GM21515 (cell line): ENCODE measurements around the gene RASAL3.

Source experiments
- ATAC-seq: cut with Tn5 transposase; IDR thresholded peaks from one replicate; pipeline ENCODE4 v1.9.1; 2021; ENCODE audit not compliant: unreplicated experiment

RASAL3 gene

DNA sequence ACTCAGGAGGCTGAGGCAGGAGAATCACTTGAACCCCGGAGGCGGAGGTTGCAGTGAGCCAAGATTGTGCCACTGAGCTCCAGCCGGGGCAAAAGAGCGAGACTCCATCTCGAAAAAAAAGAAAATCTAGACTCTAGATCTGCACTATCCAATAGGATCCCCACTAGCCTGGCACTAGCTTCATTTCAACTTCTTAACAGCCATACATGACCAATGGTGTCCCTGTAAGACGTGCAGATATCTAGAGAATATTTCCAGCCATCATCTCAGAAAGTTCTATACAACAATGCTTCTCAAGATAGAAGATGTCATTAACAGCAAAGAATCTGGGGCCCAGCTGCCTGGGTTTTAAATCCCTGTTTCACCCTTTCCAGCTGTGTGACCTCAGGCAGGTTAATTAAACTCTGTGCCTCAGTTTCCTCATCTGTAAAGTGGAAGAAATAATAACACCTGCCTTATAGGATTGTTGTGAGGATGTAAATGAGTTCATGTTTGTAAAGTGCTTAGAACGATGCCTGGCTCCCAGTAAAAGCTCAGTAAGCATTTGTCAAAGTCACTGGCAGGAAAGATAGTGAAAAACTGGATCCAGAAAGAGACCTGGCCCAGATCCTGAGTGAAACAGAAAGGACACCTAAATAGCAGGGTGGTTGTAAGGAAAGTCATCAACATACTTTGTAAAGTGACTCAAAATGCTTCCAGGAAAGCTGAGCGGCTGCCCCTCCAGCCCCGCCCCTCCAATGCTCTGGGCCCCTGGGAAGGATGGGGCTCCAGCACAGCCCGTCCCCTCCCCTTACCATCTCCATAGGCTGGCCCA is 28.1 kb downstream of the RASAL3 start:
- ATAC-seq, result no peak

DNA sequence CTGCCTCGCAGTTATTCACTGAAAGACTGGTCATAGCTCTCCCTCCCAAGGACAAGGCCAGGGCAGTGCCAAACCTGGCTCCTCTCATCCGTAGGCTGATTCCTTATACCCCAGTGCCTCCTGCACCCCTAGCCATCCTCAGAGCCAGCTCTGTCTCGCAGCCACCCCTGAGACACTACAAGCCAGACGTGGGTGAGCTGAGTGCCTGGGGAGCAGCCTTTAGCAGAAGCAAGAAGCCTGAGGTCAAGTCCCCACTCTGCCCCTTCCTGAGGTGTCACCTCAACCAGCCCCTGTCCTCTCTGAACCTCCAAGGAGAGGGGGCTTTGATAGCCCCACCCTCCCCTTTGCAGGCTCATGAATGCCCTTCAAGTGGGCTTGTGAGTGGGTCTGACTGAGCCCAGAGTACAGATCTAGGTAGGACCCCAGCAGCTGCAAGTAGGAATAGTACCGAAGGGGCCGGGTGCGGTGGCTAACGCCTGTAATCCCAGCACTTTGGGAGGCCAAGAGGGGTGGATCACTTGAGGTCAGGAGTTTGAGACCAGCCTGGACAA is 30.8 kb downstream of the RASAL3 start:
- no peak for ATAC-seq

- peak; percentile 78 for ATAC-seq
Measured at GRCh38 chr19:15432629-15433518, 31.5 kb downstream of the RASAL3 start.

DNA sequence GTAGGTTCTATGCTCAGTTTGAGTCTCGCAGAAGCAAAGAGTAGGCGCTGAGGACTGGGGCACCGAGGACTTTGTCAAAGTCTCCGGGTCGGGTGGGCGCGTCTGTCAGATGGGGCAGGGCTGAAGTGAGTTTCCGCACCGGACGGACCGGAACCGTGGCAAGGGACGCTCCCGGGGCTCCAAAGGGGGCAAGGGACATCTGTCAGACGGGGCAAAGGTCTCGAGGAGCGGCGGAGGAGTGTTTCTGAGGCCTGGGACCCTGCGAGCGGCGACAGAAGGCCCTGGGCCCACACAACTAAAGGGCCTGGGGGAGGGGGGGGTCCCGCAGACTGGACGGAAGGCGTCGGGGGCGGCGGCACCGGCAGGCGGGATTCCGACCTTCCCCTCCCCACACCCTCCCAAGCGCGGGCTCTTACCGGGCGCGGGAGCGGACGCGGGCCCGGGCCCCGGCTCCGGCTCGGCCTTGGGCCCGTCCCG is 32.3 kb downstream of the RASAL3 start:
- no peak for ATAC-seq

- ATAC-seq, result no peak
Measured at GRCh38 chr19:15431396-15432017, 32.8 kb downstream of the RASAL3 start.

- no peak for ATAC-seq
Measured at GRCh38 chr19:15430526-15431120, 33.7 kb downstream of the RASAL3 start.

DNA sequence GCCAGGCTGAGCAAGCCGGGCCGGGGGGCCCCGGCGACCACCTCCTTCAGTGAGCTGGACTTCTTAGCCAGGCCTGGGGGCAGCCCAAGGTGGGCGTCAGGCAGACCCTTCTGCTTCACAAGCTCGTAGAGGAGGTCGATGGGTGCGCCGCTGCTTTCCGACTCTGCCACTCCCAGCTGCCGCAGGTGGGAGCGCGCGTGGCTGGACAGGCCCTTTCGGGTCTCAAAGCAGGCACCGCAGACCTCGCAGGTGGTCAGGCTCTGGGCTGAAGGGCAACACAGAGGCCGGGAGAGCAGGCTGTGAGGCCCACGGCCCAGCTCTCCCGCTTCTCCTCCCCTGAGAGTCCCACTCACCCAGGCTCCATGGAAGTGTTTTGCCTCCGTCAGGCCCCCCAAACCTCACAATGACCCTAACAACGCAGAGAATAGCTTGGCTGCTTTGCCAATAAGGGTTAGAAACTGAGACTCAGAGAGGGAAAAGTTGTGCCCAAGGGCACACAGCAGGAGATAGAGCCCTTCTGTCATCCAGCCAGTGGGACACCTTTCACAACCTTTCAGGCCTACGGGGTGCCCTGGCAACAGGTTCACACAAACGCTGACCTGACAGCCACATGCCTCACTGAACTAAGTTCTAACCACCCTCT is 34.4 kb downstream of the RASAL3 start:
- no peak for ATAC-seq

DNA sequence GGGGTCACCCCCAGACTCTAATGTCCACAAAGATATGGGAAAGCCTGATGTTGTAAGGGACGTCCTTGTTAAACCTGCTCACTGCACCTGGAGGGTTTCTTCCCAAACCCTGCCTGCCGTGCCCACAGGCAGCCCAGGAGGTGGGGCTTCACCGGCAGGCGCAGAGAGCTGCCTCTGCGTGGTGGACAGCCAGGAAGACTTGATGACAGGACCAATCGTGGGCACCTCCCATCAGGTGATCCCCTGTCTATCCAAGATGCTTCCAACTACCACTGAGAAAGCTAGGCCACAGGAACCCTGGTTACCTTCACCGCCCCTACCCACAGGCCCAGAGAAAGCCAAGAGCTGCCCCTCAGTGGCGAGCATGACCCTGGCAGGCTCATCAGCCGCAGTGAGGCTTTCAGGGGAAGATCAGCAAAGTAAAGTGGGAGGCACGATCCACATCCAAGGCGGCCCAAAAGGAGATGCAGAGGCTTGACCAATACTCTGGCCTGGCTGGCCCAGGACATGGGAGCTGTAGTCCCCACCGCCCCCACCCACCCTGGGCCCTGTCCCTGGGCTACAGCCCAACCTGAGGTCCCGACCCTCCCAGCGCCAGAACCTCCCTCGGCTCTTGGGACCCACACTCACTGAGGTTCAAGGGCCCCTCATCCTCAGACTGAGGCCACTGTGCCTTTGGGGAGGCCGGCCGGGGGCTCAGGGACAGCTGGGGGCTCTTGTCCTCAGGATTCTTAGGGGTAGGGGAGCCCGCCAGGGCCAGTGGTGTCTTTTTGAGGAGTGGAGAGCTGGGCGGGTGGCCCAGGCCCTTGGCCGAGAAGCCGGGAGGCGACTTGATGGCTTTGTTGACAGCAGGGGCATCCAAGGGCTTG is 35.2 kb downstream of the RASAL3 start:
- no peak for ATAC-seq

GRCh38 chr19:15427991-15428471 is 36.3 kb downstream of the RASAL3 start:
- ATAC-seq, result no peak

DNA sequence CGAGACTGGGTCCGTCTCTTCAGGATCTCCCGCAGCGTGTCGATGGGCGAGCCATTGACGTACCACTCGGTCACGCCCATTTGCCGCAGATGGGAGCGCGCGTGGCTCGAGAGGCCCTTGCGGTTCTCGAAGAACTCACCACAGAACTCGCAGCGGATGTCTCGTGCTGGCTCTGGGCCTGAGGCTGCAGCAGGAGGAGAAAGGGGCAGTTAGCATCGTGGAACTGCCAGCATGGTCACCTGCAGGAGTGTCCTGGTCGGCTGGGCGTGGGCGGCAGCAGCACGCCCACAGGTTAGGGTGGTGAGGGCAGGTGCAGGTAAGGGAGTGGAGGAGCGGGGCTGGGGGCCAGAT is 37.0 kb downstream of the RASAL3 start:
- ATAC-seq, result no peak

- no peak for ATAC-seq
Measured at GRCh38 chr19:15426485-15427349, 37.6 kb downstream of the RASAL3 start.

DNA sequence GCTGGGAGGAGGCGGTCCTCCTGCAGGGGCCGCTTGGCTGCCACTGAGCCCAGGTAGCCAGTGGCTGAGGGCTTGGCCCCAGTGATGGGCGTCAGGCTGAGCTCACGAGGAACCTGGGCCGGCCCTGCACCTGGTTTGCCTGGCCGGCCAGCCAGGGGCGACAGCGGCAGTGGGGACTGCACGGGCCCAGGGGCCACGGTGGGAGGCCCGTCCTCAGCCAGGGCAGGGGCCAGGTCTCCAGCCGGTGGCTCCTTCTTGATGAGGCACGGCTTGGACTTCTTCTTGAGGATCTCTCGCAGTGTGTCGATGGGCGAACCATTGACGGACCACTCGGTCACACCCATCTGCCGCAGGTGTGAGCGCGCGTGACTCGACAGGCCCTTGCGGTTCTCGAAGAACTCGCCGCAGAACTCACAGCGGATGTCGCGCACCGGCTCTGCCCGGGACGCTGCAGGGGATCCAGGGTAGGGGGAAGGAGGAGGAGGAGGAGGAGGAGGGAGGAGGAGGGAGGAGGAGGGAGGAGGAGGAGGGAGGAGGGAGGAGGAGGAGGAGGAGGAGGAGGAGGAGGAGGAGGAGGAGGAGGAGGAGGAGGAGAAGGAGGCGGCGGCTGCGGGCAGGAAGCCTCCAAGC is 38.9 kb downstream of the RASAL3 start:
- no peak for ATAC-seq

GRCh38 chr19:15424692-15425272 is 39.6 kb downstream of the RASAL3 start:
- ATAC-seq, result no peak

DNA sequence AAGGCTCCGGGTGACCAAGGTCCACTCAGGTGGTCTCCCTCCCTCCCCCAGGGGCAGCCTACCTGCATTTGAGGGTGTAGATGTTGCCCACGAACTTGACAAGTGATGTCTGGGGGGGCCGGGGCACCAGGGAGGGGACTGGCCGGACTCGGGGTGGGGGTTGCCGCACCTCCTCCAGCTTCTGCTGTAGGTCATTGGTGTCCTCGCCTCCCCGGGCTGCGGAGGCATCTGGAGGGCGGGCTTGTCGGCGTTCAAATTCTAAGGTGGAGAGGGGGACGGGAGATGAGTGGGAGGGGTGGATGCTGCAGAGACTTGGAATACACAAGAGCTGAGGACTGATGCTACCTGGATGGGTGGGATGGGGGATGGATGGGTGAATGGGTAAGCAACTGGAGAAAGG is 40.2 kb downstream of the RASAL3 start:
- ATAC-seq, result no peak

GRCh38 chr19:15423130-15423529 is 41.2 kb downstream of the RASAL3 start:
- ATAC-seq, result no peak

- ATAC-seq, result no peak
Measured at GRCh38 chr19:15422296-15423075, 41.9 kb downstream of the RASAL3 start.
